Activated CD4-positive, alpha-beta T cell treated with anti-CD3 and anti-CD28 coated beads, Interleukin-2, amount 10 ng/mL, durations not matched to agents 24 days and 14 days (primary cell): ENCODE data around the gene DRAM1. TPM values are rescaled to one million over a fixed set of nuclear protein-coding genes. Genes with fewer than 3 reads are reported as not detected.

ENCODE experiments used
- DNase-seq: peaks from one replicate; pipeline ENCODE4 v3.0.0; 2022
- H3K27ac Mint-ChIP-seq: one replicate; pipeline ENCODE4 v1.8.0; 2022; ENCODE audit warnings: mild to moderate bottlenecking, mixed read lengths
- H3K27me3 Mint-ChIP-seq: one replicate; pipeline ENCODE4 v1.8.0; 2022; ENCODE audit warnings: mixed read lengths
- H3K36me3 Mint-ChIP-seq: one replicate; pipeline ENCODE4 v1.8.0; 2022; ENCODE audit warnings: low read depth, mild to moderate bottlenecking, mixed read lengths
- H3K4me1 Mint-ChIP-seq: one replicate; pipeline ENCODE4 v1.8.0; 2021; ENCODE audit warnings: mixed read lengths
- H3K4me3 Mint-ChIP-seq: one replicate; pipeline ENCODE4 v1.8.0; 2022; ENCODE audit warnings: mild to moderate bottlenecking, moderate library complexity, mixed read lengths
- H3K9me3 Mint-ChIP-seq: one replicate; pipeline ENCODE4 v1.8.0; 2021; ENCODE audit warnings: mixed read lengths
- intact Hi-C: fragments of 100-400 bp; cut with micrococcal nuclease; formaldehyde crosslinking; loops from one replicate; pipeline ENCODE4 v1.15.1; 2023
- total RNA-seq: library from RNA; stranded (reverse); gene quantifications from 2 replicates; pipeline ENCODE4 v1.2.3, GENCODE V29; 2022

Gene DRAM1, protein sequence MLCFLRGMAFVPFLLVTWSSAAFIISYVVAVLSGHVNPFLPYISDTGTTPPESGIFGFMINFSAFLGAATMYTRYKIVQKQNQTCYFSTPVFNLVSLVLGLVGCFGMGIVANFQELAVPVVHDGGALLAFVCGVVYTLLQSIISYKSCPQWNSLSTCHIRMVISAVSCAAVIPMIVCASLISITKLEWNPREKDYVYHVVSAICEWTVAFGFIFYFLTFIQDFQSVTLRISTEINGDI
- total RNA-seq = 4.3 and 4.6 TPM in 2 replicates

GRCh38 chr12:101876861-101877805, at the start of gene DRAM1:
DRAM1 (plus strand) TSS chr12:101877580; CDS start chr12:101877790, 210 bp downstream.
- intact Hi-C loops = loop anchor here (2.0 to 5.0 kb wide), 3 partner anchors 46 to 605 kb away; partner anchors contain the start of genes GNPTAB, IGF1 and WASHC3
- Mint-ChIP-seq H3K9me3 (no peaks in the 10 kb centered on the region), H3K4me3 (peak within 1 kb of the TSS; percentile 95), H3K4me1 (peaks cover 16% of the 10 kb centered on the region), H3K36me3 (peaks cover 8% of the 10 kb centered on the region), H3K27ac (peak within 1 kb of the TSS; percentile 90), H3K27me3 (peaks cover 2% of the 10 kb centered on the region)
- DNase-seq = peak; percentile 94

GRCh38 chr12:101828463-101829196, 48.8 kb upstream of the DRAM1 start:
- H3K36me3 Mint-ChIP-seq = peaks cover 8% of the 10 kb centered on the region

DNA sequence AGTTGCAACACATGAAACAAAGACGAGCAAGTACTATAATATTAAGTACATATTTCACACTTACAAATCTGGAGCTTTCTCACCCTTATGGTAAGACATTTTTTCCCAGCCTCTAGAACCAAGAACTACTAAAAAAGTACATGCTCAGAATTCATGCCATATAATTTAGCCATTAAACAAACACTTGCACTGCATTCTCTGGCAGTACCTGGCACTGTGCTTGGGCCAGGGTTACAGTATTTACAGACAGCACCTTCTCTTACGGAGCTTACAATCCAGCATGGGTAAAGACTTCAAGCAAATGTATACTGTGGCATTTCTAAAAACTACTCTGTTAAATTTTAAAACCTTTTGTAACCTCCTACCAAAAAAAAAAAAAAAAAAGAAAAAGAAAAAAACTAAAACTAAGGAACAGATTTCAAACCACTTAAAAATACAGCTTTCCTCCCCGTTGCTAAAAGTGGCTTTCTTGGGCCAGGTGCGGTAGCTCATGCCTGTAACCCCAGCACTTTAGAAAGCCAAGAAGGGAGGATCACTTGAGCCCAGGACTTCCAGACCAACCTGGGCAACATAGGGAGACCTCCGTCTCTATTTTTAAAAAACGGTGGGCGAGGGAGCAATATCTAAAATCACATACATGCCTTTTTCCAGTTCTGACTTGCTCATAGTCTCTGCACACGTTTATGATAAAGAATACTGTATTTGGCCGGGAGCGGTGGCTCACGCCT, 47.6 kb upstream of the DRAM1 start:
- H3K27me3 Mint-ChIP-seq = no peaks in the 10 kb centered on the region
- DNase-seq = no peak
- H3K4me1 Mint-ChIP-seq = peaks cover 45% of the 10 kb centered on the region
- H3K9me3 Mint-ChIP-seq = no peaks in the 10 kb centered on the region
- peak overlapping the region; percentile 96 for H3K4me3 Mint-ChIP-seq
- H3K36me3 Mint-ChIP-seq = peaks cover 6% of the 10 kb centered on the region
- intact Hi-C loops = loop anchor here (2.0 to 5.0 kb wide), 4 partner anchors 47 to 415 kb away; partner anchors contain the start of genes CHPT1 and DRAM1
- peak overlapping the region; percentile 92 for H3K27ac Mint-ChIP-seq

More at GRCh38 chr12:101828463-101829196, 48.8 kb upstream of the DRAM1 start:
- peak overlapping the region; percentile 96 for H3K4me3 Mint-ChIP-seq
- DNase-seq = no peak
- intact Hi-C loops = no loop called here
- H3K9me3 Mint-ChIP-seq = no peaks in the 10 kb centered on the region
- H3K27me3 Mint-ChIP-seq = no peaks in the 10 kb centered on the region
- H3K27ac Mint-ChIP-seq = no peak overlapping the region
- H3K4me1 Mint-ChIP-seq = peaks cover 51% of the 10 kb centered on the region

GRCh38 chr12:101830367-101831325, 46.7 kb upstream of the DRAM1 start, which contains the start of gene GNPTAB:
GNPTAB (minus strand) TSS chr12:101830959; CDS start chr12:101830675, 284 bp downstream.
- Mint-ChIP-seq H3K9me3 (no peaks in the 10 kb centered on the region), H3K27ac (peak within 1 kb of the TSS; percentile 92), H3K4me1 (peaks cover 37% of the 10 kb centered on the region), H3K36me3 (peaks cover 6% of the 10 kb centered on the region), H3K27me3 (no peaks in the 10 kb centered on the region), H3K4me3 (peak within 1 kb of the TSS; percentile 96)
- peak; percentile 98 for DNase-seq
- intact Hi-C loops = loop anchor here (1.0 to 5.0 kb wide), 7 partner anchors 11 to 416 kb away; partner anchors contain the start of genes CHPT1 and DRAM1

- Mint-ChIP-seq H3K27me3 (no peaks in the 10 kb centered on the region), H3K4me3 (no peak overlapping the region), H3K36me3 (peaks cover 6% of the 10 kb centered on the region), H3K9me3 (no peaks in the 10 kb centered on the region), H3K27ac (no peak overlapping the region), H3K4me1 (peaks cover 29% of the 10 kb centered on the region)
- intact Hi-C loops = loop anchor here (5.0 kb wide), 1 partner anchor 135 kb away; the partner anchor contains the start of gene CHPT1
- DNase-seq = no peak
These were observed 45.4 kb upstream of the DRAM1 start for GRCh38 chr12:101832030-101832429.

DNA sequence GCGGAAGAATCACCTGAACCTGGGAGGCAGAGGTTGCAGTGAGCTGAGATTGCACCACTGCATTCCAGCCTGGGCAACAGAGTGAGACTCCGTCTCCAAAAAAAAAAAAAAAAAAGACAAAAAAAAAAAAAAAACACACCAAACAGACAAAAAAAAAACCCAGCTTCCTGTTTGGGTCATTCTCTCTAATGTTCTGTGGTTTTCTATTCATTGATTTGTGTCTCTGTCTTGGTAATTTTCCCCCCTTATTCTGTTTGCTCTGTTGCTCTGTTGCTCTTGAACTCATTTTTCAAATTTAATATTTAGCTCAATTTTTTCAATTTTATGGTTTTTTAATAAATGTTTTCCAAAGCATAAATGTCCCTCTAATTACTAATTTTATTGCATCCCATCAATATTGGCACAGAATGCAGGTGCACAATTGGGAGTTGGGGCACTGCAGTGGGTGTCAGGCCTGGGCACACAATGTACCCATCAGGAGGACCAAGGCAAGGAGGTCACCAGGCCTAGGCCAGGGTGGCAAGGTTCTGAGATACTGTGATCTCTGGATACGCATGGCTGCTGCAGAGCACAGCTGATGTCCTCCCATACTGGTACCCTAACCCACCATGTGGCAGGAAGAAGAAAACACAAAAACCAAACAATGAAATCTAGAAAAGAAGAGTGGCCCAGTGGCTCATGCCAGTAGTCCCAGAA, 38.6 kb upstream of the DRAM1 start:
- Mint-ChIP-seq H3K36me3 (no peaks in the 10 kb centered on the region), H3K4me1 (peaks cover 8% of the 10 kb centered on the region), H3K27ac (peak overlapping the region; percentile 45), H3K4me3 (peak overlapping the region; percentile 8), H3K9me3 (no peaks in the 10 kb centered on the region), H3K27me3 (peaks cover 6% of the 10 kb centered on the region)
- DNase-seq = no peak
- intact Hi-C loops = loop anchor here (1.0 kb wide), 1 partner anchor 65 kb away; no protein-coding TSS in a partner anchor

GRCh38 chr12:101839324-101840283, 37.8 kb upstream of the DRAM1 start:
- H3K4me3 Mint-ChIP-seq = no peak overlapping the region
- no peak overlapping the region for H3K27ac Mint-ChIP-seq
- peaks cover 8% of the 10 kb centered on the region for H3K4me1 Mint-ChIP-seq
- no peaks in the 10 kb centered on the region for H3K36me3 Mint-ChIP-seq
- no peaks in the 10 kb centered on the region for H3K9me3 Mint-ChIP-seq
- peak; percentile 92 for DNase-seq
- H3K27me3 Mint-ChIP-seq = peaks cover 6% of the 10 kb centered on the region
- intact Hi-C loops = loop anchor here (1.0 kb wide), 1 partner anchor 66 kb away; no protein-coding TSS in a partner anchor

- intact Hi-C loops = no loop called here
- no peaks in the 10 kb centered on the region for H3K36me3 Mint-ChIP-seq
- no peak for DNase-seq
- no peak overlapping the region for H3K4me3 Mint-ChIP-seq
- H3K4me1 Mint-ChIP-seq = peaks cover 8% of the 10 kb centered on the region
- no peaks in the 10 kb centered on the region for H3K9me3 Mint-ChIP-seq
- peaks cover 6% of the 10 kb centered on the region for H3K27me3 Mint-ChIP-seq
- no peak overlapping the region for H3K27ac Mint-ChIP-seq
These were observed 36.3 kb upstream of the DRAM1 start for GRCh38 chr12:101841069-101841468.

GRCh38 chr12:101845137-101845711, 32.2 kb upstream of the DRAM1 start:
- intact Hi-C loops = no loop called here
- no peak for DNase-seq
- Mint-ChIP-seq H3K27ac (no peak overlapping the region), H3K4me3 (no peak overlapping the region), H3K27me3 (peaks cover 6% of the 10 kb centered on the region), H3K36me3 (no peaks in the 10 kb centered on the region), H3K4me1 (peaks cover 2% of the 10 kb centered on the region), H3K9me3 (no peaks in the 10 kb centered on the region)

DNA sequence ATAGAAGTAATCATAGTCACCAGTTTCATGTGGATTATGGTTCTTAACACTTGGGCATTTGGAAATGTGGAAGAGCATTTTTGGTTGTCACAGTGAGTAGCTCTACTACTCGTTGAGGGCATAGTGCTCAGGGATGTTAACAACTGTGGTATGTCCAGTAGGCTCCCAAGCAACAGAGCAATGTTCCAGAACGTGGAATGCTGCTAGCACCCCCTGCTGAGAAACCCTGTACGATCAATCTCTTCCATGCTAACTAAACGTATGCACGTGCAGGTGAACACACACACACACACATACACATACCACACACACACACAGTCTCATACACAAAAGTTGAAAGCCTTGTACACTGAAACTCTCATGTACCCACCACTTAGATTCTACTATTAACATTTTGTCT, 30.1 kb upstream of the DRAM1 start:
- H3K4me3 Mint-ChIP-seq = no peak overlapping the region
- H3K27me3 Mint-ChIP-seq = no peaks in the 10 kb centered on the region
- intact Hi-C loops = no loop called here
- DNase-seq = no peak
- H3K9me3 Mint-ChIP-seq = no peaks in the 10 kb centered on the region
- H3K4me1 Mint-ChIP-seq = peaks cover 3% of the 10 kb centered on the region
- no peak overlapping the region for H3K27ac Mint-ChIP-seq
- H3K36me3 Mint-ChIP-seq = no peaks in the 10 kb centered on the region
